Measurements from ENCODE around the gene GPS2.

GPS2 gene

DNA sequence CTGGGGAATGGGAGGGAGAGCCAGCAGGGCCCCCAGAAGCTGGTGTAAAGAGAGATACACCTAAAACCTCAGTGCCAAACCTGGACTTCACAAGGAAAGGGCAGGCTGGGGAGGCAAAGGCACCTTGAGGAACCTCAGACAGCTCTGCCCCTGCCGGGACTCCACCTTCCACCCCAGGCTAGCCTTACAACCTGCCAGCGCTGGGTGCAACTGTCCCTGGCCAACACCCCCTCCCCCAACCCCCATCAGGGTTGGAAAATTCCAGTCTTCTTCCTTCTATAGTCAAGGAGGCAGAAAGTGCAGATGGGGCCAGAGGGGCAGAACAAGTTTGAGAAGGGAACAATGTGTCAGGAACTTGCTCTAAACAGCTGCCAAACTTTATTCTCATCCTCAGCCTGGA is 23.0 kb downstream of the GPS2 start:
- DNase-seq, result peak; percentile 13

DNA sequence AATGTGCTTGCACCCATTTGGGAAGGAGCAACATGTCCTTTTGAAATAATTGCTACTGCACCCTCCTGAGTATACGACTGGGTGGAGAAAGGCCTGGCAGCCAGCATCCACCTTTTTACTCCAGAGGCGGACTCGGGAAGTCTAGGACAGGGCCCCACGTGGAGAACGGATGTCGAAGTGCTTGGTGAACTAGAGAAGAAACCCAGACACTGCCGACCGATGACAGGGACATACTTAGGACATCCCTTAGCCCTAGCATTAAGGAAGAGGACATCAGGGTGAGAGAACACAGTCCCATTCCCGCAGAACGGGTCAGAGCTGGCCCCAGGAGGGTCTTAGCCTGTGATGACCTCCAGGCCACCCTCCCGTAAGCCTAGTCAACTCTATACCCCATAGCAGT is 24.5 kb downstream of the GPS2 start:
- DNase-seq, result no peak

DNA sequence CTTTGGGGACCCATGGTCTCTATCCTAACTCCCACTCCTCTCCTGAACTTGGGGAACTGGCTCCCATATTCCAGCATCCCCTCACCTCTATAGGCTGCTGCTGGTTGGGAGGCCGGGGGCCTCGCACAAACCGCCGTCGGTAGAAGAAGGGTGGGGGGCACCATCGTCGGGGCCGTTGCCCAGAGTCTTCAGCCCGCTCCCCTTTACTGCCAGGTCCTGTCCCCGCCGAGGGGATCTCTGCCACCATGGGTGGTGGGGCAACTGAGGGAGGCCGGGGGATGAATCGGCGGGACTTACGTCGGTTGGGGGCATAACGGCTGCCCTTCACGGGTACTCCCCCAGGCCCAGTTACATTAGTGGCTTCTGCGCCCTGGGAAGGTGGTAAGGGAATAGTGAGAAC is 25.0 kb downstream of the GPS2 start:
- no peak for DNase-seq

DNA sequence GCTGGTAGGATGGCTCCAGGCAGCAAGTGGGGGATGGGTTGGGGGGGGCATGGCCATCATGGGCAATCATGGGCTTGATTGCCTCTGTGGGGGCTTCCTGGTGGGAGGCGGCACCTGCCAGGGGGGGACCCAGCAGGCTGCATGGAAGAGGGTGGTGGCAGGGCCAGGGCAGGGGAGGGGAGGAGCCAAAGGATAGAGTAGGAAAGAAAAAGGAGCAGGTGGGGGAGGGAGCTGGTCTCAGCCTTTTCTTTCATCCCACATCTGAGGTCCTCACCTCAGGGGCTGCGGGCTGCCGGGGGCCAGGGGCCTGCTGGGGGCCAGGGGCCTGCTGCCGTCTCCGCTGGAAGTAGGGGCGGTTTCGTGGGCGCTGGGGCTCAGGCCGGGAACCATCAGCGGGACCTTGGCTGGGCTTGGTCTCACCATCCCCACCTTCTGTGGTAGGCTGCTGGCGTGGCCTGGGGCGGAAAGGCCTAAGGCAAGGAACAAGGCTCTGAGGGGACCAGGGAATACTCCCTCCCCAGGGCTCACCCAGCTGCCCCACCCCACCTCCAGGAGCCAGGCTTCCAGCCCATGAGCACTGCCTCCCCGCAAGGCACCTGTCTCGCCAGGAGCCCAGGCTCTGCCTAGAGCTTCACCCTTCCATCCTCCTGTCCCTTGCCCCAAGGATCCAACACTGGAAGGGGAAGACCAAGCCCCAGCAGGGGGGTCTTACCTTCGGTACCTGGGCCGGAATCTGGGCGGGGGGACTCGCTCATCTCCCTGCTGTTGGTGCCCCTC is 25.7 kb downstream of the GPS2 start:
- peak; percentile 9 for DNase-seq

GRCh38 chr17:7285679-7286078 is 29.5 kb downstream of the GPS2 start:
- DNase-seq, result no peak

- peak; percentile 12 for DNase-seq
These were observed 30.2 kb downstream of the GPS2 start for GRCh38 chr17:7284911-7285310.

DNA sequence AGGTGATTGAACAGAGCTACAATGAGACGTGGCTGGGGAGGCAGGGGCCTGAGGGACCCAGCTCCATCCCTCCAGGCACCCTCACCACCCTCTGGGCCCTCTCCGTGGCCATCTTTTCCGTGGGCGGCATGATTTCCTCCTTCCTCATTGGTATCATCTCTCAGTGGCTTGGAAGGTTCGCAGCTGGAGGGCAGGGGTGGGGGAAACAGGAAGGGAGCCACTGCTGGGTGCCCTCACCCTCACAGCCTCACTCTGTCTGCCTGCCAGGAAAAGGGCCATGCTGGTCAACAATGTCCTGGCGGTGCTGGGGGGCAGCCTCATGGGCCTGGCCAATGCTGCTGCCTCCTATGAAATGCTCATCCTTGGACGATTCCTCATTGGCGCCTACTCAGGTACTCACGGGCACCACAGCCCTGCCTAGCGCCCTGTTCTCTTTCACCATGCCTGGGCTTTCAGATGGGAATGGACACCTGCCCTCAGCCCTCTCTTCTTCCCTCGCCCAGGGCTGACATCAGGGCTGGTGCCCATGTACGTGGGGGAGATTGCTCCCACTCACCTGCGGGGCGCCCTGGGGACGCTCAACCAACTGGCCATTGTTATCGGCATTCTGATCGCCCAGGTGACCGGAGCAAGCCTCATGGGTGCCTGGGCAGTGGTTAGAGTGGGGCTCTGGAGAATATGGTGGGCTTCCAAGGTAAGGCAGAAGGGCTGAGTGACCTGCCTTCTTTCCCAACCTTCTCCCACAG is 31.5 kb downstream of the GPS2 start:
- no peak for DNase-seq

DNA sequence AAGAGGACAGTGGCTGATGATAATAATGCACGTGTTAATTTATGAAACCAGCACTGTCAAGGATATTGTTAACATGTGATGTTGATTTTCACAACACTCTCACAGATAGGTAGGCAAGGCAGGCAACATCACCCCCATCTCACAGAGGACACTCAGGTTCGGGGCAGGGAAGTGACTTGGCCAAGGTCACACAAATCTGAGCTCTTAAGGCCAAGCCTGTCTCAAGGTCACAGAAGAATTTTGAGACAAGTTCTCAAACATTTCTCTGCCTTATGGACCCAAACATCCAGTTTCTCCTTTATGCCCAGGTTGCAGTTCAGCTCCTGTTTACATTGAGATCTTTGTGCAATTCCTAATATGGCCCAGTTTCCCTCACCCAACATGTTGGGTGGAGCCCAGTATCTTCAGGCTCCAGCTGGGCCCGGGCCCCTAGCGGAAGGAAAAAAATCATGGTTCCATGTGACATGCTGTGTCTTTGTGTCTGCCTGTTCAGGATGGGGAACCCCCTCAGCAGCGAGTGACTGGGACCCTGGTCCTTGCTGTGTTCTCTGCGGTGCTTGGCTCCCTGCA is 32.3 kb downstream of the GPS2 start:
- DNase-seq, result peak; percentile 8

- peak; percentile 6 for DNase-seq
These were observed 33.0 kb downstream of the GPS2 start for GRCh38 chr17:7281953-7282751.

DNA sequence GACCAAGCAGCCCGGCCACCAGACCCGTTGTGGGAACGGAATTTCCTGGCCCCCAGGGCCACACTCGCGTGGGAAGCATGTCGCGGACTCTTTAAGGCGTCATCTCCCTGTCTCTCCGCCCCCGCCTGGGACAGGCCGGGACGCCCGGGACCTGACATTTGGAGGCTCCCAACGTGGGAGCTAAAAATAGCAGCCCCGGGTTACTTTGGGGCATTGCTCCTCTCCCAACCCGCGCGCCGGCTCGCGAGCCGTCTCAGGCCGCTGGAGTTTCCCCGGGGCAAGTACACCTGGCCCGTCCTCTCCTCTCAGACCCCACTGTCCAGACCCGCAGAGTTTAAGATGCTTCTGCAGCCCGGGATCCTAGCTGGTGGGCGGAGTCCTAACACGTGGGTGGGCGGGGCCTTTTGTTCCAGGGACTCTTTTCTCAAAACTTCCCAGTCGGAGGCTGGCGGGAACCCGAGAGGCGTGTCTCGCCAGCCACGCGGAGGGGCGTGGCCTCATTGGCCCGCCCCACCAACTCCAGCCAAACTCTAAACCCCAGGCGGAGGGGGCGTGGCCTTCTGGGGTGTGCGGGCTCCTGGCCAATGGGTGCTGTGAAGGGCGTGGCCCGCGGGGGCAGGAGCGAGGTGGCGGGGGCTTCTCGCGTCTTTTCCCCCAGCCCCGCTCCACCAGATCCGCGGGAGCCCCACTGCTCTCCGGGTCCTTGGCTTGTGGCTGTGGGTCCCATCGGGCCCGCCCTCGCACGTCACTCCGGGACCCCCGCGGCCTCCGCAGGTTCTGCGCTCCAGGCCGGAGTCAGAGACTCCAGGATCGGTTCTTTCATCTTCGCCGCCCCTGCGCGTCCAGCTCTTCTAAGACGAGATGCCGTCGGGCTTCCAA is 33.8 kb downstream of the GPS2 start, which contains the start of gene SLC2A4:
SLC2A4 (plus strand) TSS at position 645 of the 879 bp plus-strand sequence; CDS start at position 862, 217 bp downstream.
- DNase-seq, result peak; percentile 91

DNA sequence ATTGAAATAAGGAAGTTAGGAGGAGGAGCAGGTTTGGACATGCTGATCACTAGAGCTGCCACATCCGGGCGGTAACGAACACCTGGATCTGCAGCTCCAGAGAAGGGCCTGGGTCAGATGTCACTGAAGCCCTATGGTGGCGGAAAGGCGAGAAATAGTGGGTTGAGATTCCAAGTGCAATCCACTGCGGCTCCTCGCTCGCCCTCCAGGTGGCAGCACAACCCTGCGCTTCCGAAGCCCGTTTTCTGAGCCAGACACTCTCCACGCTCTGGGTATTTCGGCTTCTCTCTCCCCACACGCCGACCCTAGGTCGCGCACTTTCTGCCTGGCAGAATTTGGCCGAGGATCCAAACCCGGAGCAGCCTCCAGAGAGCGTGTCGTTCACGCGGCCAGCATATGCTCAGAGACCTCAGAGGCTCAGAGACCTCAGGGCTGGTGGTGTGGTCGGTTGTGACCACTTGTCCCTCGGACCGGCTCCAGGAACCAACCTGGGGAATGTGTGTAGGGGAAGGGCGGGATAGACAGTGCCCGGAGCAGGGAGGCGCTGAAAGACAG is 34.6 kb downstream of the GPS2 start:
- no peak for DNase-seq

- DNase-seq, result no peak
These were observed 35.7 kb downstream of the GPS2 start for GRCh38 chr17:7279448-7279847.

DNA sequence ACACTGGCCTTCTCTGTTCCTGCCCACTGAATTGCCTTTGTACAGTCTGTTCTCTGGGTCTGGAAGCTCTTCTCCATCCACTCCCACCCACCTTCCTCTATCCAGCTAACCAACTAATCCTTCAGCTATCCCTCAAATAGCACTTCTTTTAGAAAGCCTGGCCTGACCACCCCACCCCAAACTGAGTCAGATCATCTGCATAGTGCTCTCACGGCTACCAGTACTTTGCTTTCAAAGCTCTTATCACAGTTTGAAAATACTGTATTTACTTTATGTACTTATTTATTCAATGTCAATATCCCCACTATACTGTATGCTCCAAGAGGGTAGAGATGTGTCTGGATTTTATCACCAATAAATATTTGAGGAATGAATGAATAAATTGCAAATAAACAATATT is 48.4 kb downstream of the GPS2 start:
- no peak for DNase-seq

DNA sequence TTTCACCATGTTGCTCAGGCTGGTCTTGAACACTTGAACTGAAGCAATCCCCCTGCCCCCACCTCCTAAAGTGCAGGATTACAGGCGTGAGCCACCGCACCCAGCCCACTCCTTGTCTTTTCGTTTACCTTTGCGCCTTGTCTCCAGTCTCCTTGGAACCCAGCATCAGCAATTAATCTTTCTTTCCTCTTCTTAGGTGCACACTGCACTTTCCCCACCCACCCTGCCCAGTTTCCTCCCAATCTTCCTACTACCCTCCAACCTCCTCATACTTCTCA is 51.4 kb downstream of the GPS2 start:
- DNase-seq, result no peak

DNA sequence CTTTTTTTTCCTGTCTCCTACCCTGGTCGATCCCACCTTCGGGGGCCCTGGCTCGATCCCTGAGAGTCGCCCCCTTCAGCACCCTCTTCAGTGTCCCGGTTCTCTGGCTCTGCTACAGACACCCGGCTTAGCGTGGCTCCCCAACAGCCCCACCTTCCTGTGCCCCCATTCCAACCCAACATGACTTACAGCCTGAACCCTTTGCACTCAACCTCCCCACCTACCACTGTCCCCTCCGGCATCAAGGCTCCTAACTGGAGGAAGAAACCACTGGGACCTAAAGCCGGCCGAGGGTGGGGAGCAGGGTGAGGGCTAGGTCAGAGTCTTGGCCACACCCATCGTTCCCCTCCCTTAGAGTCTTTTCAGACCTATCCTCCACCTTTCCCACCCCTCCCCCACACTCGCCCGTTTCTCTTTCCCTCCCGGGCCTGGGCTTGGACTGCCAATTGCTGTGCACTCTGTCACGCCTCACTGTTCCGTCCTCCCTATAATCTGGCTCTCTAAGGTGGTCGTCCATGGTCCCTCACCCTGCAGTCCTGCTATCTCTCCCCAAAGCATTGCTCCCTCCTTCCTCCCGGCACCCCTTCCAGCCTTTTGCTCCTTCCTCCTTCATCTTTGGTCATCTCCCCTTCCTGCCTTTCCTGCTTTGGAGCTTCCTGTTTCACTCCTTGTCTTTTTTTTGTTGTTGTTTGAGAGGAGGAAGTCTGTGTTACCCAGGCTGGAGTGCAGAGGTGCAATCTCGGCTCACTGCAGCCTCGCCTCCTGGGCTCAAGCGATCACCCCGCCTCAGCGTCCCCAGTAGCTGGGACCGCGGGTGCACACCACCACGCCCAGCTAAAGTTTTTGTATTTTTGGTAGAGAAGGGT is 52.0 kb downstream of the GPS2 start:
- DNase-seq, result no peak
